Effector memory CD4-positive, alpha-beta T cell (primary cell): ENCODE measurements around the gene ATP4B.

Source experiments
- DNase-seq, 3 donors: peaks; one replicate each; pipeline ENCODE4 v3.0.0-alpha.2; 2020
- H3K27ac ChIP-seq: 2 replicates; pipeline ENCODE4 v1.7.0; 2013; ENCODE audit warnings: mild to moderate bottlenecking, low read length, moderate library complexity; ENCODE audit not compliant: insufficient read depth, poor library complexity, severe bottlenecking
- H3K27me3 ChIP-seq: replicated peaks from 2 replicates; pipeline ENCODE4 v1.7.0; 2013; ENCODE audit warnings: mild to moderate bottlenecking, low read length; ENCODE audit not compliant: insufficient read depth, control insufficient read depth, poor library complexity, severe bottlenecking
- H3K36me3 ChIP-seq: 2 replicates; pipeline ENCODE4 v1.7.0; 2013; ENCODE audit warnings: mild to moderate bottlenecking, low read length, moderate library complexity; ENCODE audit not compliant: control insufficient read depth, insufficient read depth
- H3K4me1 ChIP-seq: 2 replicates; pipeline ENCODE4 v1.7.0; 2013; ENCODE audit warnings: low read length, mild to moderate bottlenecking; ENCODE audit not compliant: control insufficient read depth, insufficient read depth, poor library complexity, severe bottlenecking
- H3K4me3 ChIP-seq: 2 replicates; pipeline ENCODE4 v1.7.0; 2013; ENCODE audit warnings: low read length, low read depth, mild to moderate bottlenecking; ENCODE audit not compliant: insufficient read depth, poor library complexity, severe bottlenecking
- H3K9me3 ChIP-seq: 2 replicates; pipeline ENCODE4 v1.7.0; 2013; ENCODE audit warnings: mild to moderate bottlenecking, low read length, moderate library complexity; ENCODE audit not compliant: control insufficient read depth

The ATP4B gene

DNA sequence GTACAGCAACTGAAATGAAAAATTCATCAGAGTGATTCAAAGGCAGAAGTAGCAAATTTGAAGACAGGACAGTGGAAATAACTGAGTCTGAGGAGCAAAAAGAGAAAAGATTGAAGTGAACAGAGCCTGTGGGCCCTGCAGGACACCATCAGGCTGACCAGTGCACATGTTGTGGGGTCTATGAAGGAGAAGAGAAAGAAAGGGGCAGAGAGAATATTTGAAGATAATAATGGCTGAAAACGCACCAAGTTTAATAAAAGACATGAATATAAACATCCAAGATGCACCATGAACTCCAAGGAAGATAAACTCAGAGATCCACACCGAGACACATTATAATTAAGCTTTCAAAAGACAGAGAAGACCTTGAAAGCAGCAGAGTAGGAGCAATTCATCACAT, 15.4 kb downstream of the ATP4B start:
- Histone ChIP-seq H3K9me3 (no peaks in the 10 kb centered on the region), H3K4me3 (no peak overlapping the region), H3K36me3 (peaks cover 20% of the 10 kb centered on the region), H3K27me3 (no peaks in the 10 kb centered on the region), H3K27ac (no peak overlapping the region), H3K4me1 (no peaks in the 10 kb centered on the region)
- no peak for DNase-seq

DNA sequence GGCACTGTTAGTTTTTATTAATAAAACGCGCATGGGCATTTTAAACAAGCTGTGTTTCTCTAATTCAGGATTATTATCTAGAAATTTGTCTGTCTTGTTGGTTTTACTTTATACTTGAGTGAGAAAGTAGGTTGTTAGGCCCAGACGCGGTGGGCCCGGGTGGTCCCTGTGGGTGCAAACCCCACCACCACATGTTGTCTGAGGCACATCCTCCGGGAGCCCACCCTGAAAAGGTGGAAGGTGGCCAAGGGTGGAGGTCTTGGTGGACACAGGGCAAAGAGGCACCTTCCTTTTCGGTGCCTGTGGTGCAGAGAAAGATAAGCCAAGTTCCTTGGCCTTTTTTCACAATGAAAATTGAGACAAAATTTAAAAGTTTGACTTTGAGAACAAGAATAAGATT, 16.6 kb downstream of the ATP4B start:
- no peak for DNase-seq
- peaks cover 27% of the 10 kb centered on the region for H3K36me3 ChIP-seq

DNA sequence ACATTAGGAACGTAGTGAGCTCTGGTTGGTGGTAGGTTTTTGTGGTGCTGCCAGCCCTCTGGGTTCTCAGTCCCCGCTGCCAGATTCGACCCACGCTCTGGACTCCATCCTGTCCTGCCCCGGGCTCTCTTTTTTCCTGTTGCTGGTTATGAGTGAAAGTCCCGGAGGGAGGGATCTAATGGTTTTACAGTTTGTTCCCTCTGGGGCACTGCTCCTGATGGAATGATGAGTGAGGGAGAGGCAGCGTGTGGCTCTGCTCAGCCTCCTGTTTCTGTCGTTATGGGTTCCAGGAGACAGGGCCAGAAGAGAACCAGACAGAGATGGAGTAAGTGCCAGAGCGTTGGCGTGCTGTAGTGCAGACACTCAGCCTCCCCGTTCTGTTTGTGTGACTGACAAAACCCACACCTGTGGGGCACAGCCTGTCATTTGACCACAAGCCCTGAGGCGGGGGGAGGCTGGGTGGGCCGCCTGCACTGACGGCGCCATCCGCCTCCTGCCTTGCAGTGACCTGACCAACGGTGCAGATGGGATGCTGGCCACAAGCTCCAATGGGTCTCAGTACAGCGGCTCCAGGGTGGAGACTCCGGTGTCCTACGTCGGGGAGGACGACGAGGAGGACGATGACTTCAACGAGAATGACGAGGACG, 18.3 kb downstream of the ATP4B start:
- no peaks in the 10 kb centered on the region for H3K4me1 ChIP-seq
- no peak overlapping the region for H3K27ac ChIP-seq
- no peak for DNase-seq
- H3K9me3 ChIP-seq, result no peaks in the 10 kb centered on the region
- no peak overlapping the region for H3K4me3 ChIP-seq
- peaks cover 42% of the 10 kb centered on the region for H3K36me3 ChIP-seq
- H3K27me3 ChIP-seq, result no peaks in the 10 kb centered on the region

More for the DNA sequence above, 16.6 kb downstream of the ATP4B start:
- no peak overlapping the region for H3K27ac ChIP-seq
- no peaks in the 10 kb centered on the region for H3K27me3 ChIP-seq
- H3K9me3 ChIP-seq, result no peaks in the 10 kb centered on the region
- H3K4me1 ChIP-seq, result no peaks in the 10 kb centered on the region
- no peak overlapping the region for H3K4me3 ChIP-seq

DNA sequence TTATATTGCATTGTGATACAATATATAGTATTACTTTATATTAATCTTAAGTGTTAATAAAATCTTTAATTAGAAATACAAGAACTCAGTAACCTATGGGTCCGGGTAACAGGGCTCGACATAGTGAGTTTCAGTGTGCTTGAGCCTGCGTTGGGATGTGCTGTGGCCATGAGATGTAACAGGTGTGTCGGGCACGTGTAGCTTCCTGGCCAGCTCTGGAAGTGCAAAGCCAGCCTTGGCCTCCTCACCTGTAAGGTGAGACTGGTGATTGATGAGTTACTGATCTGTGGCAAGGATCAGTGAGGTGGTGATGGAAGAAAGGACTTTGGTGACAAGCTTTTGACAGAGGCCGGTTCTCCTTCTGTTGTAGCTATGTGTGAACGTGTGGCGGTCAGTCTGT, 19.2 kb downstream of the ATP4B start:
- Histone ChIP-seq H3K4me1 (no peaks in the 10 kb centered on the region), H3K27me3 (no peaks in the 10 kb centered on the region), H3K4me3 (no peak overlapping the region), H3K9me3 (no peaks in the 10 kb centered on the region), H3K36me3 (peaks cover 50% of the 10 kb centered on the region), H3K27ac (no peak overlapping the region)
- no peak for DNase-seq

DNA sequence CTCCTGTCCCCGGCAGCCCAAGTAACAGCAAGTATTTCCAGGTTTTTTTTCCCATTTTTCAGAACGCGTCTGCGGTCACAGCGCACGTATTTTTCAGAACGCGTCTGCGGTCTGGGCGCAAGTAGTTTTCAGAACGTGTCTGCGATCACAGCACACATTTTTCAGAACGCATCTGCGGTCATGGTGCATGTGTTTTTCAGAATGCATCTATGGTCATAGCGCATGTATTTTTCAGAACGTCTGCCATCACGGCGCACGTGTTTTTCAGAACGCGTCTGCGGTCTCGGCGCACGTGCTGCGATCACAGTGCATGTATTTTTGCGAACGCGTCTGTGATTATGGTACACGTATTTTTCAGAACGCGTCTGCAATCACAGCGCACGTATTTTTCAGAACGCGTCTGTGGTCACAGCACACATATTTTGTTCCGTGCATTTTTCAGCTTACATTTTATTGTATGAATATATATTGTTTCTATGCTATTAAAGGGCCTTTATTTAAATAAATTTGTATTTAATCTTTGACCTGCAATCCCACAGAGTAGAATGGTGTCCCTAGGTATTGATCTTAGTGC, 19.7 kb downstream of the ATP4B start:
- no peaks in the 10 kb centered on the region for H3K27me3 ChIP-seq
- no peaks in the 10 kb centered on the region for H3K4me1 ChIP-seq
- H3K27ac ChIP-seq, result no peak overlapping the region
- peaks cover 50% of the 10 kb centered on the region for H3K36me3 ChIP-seq
- no peaks in the 10 kb centered on the region for H3K9me3 ChIP-seq
- DNase-seq, result no peak
- no peak overlapping the region for H3K4me3 ChIP-seq

DNA sequence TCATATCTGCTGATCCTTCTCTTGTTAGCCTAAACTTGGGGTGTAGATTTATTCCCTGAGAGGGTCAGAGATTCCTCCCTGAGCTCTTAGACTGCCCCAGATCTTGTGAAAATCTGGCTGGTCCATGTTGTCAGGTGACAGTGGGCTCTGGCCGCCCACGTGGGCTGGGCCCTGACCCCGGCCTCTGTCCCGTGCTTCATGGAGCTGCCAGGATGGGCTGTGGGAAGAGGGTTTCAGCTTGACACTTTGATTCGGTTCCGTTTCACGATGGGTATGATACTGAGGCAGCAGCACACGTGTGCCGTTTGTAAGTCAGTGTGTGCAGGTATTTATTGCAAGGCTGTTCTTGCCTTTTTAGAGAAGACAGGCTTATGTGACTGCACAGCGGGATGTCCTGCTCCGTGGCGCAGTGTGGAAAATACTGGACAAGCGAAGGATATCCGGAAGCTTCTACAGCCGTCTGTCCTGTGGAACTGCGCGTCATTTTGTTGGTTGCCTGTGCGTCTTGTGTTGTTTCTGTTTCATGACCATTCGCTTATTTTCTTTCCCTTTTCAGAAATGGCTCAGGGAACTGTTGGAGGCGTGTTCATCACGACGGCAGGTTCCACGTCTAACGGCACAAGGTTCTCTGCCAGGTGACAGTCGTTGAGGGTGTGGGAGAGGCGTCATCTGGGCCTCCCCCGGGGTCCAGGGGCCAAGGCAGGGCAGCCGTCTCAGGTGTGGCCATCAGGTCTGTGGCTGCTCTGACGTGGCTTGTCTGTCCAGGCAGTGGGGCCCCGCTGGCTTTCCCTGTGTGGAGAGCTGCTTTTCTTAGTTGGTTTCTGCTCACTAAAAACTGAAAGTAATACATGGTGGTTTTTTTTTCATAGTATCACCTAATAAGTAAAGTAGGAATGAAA, 20.5 kb downstream of the ATP4B start:
- Histone ChIP-seq H3K27me3 (no peaks in the 10 kb centered on the region), H3K27ac (no peak overlapping the region), H3K36me3 (peaks cover 50% of the 10 kb centered on the region), H3K4me3 (no peak overlapping the region), H3K9me3 (no peaks in the 10 kb centered on the region), H3K4me1 (no peaks in the 10 kb centered on the region)
- no peak for DNase-seq

DNA sequence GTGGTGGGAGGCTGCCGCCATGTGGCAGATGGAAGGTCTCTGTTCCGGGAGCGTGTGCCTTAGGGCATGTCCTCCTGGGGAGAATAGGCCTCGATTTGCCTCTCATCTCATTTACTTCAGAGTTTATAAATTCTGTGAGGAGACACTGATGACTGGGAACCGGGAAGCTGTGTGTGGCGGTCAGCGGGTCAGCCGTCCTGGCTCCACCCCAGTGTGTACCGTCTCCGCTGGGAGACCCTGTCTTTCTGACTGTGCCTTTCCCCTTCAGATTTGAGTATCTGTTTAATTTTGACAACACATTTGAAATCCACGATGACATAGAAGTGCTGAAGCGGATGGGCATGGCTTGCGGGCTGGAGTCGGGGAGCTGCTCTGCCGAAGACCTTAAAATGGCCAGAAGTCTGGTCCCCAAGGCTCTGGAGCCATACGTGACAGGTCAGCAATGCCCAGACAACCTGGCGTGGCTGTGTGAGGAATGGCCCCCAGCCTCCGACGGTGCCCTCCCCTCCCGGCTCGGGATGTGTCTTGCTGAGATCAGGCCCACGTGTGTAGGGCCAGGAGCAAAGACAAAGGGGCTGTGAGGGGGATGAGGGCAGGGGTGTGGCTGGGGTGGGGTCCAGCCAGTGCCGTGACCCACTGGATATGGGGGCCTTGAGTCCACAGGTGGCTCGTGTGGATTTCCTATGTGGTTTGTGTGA, 21.6 kb downstream of the ATP4B start:
- no peaks in the 10 kb centered on the region for H3K9me3 ChIP-seq
- H3K27me3 ChIP-seq, result no peaks in the 10 kb centered on the region
- H3K36me3 ChIP-seq, result peaks cover 58% of the 10 kb centered on the region
- no peak overlapping the region for H3K27ac ChIP-seq
- H3K4me1 ChIP-seq, result no peaks in the 10 kb centered on the region
- H3K4me3 ChIP-seq, result no peak overlapping the region
- no peak for DNase-seq

DNA sequence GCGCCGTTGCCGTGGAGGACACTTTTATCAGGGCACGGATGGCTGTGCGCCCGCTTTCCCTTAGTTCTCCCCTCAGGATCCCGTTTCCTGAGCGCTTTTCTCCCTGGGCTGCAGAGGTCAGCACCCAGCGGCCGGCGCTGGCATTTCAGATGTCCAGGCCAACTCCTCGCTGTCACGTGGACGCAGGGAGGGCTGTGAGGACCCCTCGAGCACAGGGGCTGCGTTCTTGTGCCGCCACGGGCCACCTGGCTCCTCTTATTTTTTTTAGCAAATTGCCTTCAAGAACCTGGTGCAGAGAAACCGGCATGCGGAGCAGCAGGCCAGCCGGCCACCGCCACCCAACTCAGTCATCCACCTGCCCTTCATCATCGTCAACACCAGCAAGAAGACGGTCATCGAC, 22.3 kb downstream of the ATP4B start:
- no peak for DNase-seq
- Histone ChIP-seq H3K36me3 (peaks cover 64% of the 10 kb centered on the region), H3K4me1 (no peaks in the 10 kb centered on the region), H3K4me3 (no peak overlapping the region), H3K27ac (no peak overlapping the region), H3K27me3 (no peaks in the 10 kb centered on the region), H3K9me3 (no peaks in the 10 kb centered on the region)

DNA sequence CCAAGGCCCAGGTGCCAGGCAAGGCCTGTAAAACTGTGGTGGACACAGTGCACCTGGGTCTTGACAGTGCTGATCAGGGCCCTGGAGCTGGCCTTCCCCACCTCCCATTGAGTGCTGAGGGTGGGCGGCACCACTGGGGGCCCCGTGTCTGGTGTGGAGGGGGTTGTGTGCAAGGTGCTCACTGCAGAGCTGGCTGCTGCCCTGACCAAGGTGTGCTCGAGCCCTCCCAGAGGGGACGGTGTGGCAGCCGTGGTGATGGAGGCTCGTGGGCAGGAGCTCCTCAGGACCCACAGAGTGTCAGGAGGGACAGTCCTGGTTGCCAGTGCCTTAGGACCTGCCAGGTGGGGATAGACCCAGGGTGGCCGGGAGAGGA, 23.0 kb downstream of the ATP4B start:
- H3K36me3 ChIP-seq, result peaks cover 64% of the 10 kb centered on the region

More for the DNA sequence above, 23.0 kb downstream of the ATP4B start:
- H3K4me1 ChIP-seq, result no peaks in the 10 kb centered on the region
- H3K4me3 ChIP-seq, result no peak overlapping the region
- no peaks in the 10 kb centered on the region for H3K27me3 ChIP-seq
- DNase-seq, result no peak
- H3K27ac ChIP-seq, result no peak overlapping the region
- no peaks in the 10 kb centered on the region for H3K9me3 ChIP-seq
